Gastrocnemius medialis (tissue), 4 donors: ENCODE measurements around the gene DDX41. TPM values are rescaled to one million over a fixed set of nuclear protein-coding genes. Genes with fewer than 3 reads are reported as not detected.

Source experiments
- ATAC-seq, 2 donors: fragments of 150-250 bp; one replicate each; pipeline ENCODE4 v1.9.1; 2016
- DNase-seq, 2 donors: peaks; one replicate each; pipeline ENCODE4 v3.0.0-alpha.2; 2019
- H3K27ac ChIP-seq, 4 donors: fragments of 200-600 bp; sonication (generic); 1 replicate in 1 of 4; 2 replicates in 3 of 4; pipeline ENCODE4 v1.5.1; 2016 to 2018; ENCODE audit warnings: mild to moderate bottlenecking in 2 of 4, moderate library complexity in 1 of 4
- H3K27me3 ChIP-seq, 3 donors: fragments of 200-600 bp; sonication (generic) in 2 of 3; 1 replicate in 1 of 3; 2 replicates in 2 of 3; pipeline versions ENCODE4 v1.5.1 to v1.6.0; 2016 to 2019; ENCODE audit warnings: mild to moderate bottlenecking in 1 of 3, moderate library complexity in 1 of 3
- H3K36me3 ChIP-seq, 2 donors: fragments of 200-600 bp; sonication (generic) in 1 of 2; one replicate each; pipeline ENCODE4 v1.5.1; 2017 to 2018
- H3K4me1 ChIP-seq, 2 donors: fragments of 200-600 bp; sonication (generic) in 1 of 2; one replicate each; pipeline ENCODE4 v1.5.1; 2016 to 2017; ENCODE audit warnings: mild to moderate bottlenecking in 2 of 2
- H3K4me3 ChIP-seq, 4 donors: fragments of 200-600 bp; sonication (generic) in 3 of 4; 1 replicate in 1 of 4; 2 replicates in 3 of 4; pipeline ENCODE4 v1.5.1; 2016 to 2019; ENCODE audit warnings: mild to moderate bottlenecking in 2 of 4
- H3K9me3 ChIP-seq, 3 donors: fragments of 200-600 bp; sonication (generic) in 2 of 3; 1 replicate in 1 of 3; 2 replicates in 2 of 3; pipeline ENCODE4 v1.5.1; 2016 to 2019
- POLR2A ChIP-seq, 2 donors: fragments of 450-650 bp; IDR thresholded peaks; one replicate each; pipeline ENCODE4 v1.6.1; 2017; ENCODE audit warnings: antibody characterized with exemption in 2 of 2, mild to moderate bottlenecking in 2 of 2, moderate library complexity in 2 of 2
- in situ Hi-C, 4 donors: fragments of 200-750 bp; cut with MboI; loops; one replicate each; pipeline versions ENCODE4 v1.15.0 to v1.8.0; 2017; ENCODE audit warnings: low sequenced_read_pairs in 4 of 4
- intact Hi-C: fragments of 100-400 bp; cut with DNase I; formaldehyde crosslinking; loops from one replicate; pipeline ENCODE4 v1.15.1; 2023; ENCODE audit warnings: low total_unique reads
- total RNA-seq, 4 donors: library from RNA; depleted of rRNA; stranded (reverse); fragments of >200 nt; gene quantifications; one replicate each; pipeline versions ENCODE4 v1.1.0 to v1.2.3, GENCODE V29; 2016
- TF ChIP-seq, protein P1 (sequence below), 5 experiments: fragments of 450-650 bp in 3 of 5; fragments of 200-600 bp in 2 of 5; sonication (generic) in 2 of 5; IDR thresholded peaks in 4 of 5; conservative IDR thresholded peaks in 1 of 5; 1 replicate in 4 of 5; 2 replicates in 1 of 5; pipeline ENCODE4 v1.5.1; 2016 to 2019; ENCODE audit warnings: antibody characterized with exemption in 5 of 5, mild to moderate bottlenecking in 3 of 5, moderate library complexity in 3 of 5

The DDX41 gene
- total RNA-seq, 4 donors from 2014 or later: 47.1 to 105 (median 62.3) TPM

DNA sequence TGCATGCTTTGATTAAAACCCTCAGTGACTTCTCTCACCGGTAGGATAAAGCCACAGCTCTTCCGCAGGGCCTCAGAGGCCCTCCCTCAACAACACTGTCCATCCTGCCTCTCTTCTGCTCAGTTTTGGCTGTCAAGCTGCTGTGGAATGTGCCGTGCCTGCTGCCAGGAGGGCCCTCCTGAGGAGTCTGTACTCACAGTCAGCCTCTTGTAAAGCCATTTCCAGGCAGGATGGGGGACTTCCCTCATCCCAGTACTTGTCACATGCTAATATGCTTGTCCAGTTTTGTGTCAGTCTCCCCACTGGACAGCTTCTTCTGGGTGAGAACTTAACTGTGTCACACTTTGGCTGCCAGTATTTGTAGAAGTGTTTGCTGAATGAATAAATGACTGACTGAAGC lies 13.9 kb upstream of the DDX41 start:
- TF ChIP-seq, protein P1, sequence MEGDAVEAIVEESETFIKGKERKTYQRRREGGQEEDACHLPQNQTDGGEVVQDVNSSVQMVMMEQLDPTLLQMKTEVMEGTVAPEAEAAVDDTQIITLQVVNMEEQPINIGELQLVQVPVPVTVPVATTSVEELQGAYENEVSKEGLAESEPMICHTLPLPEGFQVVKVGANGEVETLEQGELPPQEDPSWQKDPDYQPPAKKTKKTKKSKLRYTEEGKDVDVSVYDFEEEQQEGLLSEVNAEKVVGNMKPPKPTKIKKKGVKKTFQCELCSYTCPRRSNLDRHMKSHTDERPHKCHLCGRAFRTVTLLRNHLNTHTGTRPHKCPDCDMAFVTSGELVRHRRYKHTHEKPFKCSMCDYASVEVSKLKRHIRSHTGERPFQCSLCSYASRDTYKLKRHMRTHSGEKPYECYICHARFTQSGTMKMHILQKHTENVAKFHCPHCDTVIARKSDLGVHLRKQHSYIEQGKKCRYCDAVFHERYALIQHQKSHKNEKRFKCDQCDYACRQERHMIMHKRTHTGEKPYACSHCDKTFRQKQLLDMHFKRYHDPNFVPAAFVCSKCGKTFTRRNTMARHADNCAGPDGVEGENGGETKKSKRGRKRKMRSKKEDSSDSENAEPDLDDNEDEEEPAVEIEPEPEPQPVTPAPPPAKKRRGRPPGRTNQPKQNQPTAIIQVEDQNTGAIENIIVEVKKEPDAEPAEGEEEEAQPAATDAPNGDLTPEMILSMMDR (IDR thresholded peaks at IDR 0.05 in 4 of 5, conservative IDR thresholded peaks at IDR 0.05 in 1 of 5): no peak
- TF ChIP-seq POLR2A (IDR thresholded peaks at IDR 0.05): no peak
- no peak for ATAC-seq
- in situ Hi-C loops: no loop called here

DNA sequence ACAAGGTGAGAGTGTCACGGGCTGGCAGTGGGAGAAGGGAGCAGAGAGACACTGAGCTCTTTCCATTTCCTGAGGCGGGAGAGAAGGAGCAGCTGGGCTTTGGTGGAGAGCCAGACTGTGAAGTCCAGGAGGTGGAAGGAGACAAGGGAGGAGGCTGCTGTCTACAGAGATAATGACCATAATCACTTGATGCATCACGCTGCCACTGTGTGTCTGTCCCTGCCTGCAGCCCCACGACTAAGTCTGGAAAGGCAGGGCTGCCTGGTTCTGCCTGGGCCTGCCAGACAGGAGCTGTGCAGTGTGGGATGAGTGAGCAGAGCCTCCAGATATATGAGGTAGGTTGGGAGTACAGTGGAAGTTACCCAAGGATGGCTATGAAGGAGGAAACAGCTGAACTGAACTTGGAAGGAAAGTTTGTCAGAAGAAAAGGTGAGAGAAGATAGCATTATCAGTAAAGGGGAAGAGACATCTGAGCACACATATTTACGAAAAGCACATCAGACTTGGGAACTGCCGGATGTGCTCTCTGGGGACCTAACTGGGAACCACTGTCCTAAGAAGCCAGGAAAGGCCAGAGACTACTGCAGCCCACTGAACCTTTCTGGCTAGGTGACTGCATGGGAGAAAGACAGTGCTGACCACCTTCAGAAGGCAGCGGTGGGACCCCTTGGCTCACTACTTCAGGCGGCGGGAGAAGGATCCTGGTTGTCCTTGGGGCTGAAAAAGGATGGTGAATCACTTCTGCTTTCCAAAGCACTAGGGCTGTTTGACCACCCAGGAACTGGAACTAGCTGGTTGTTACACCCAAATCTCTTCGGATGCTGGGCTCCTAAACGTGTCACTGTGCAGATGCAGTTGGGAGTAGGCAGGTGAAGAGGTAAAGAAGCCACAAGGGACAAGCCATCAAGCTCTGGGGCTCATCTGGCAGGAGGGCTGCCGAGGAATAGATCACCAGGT lies 12.8 kb upstream of the DDX41 start:
- Histone ChIP-seq H3K4me1 (peaks cover 18 to 33% of the 10 kb centered on the region in 2 donors), H3K27me3 (no peaks in the 10 kb centered on the region), H3K4me3 (no peak overlapping the region), H3K27ac (no peak overlapping the region), H3K9me3 (no peaks in the 10 kb centered on the region), H3K36me3 (peaks cover 0 to 71% of the 10 kb centered on the region in 2 donors)
- intact Hi-C loops (no loop called here), in situ Hi-C loops (no loop called here)
- DNase-seq: no peak
- ATAC-seq: no peak
- TF ChIP-seq, protein P1 (IDR thresholded peaks at IDR 0.05 in 4 of 5, conservative IDR thresholded peaks at IDR 0.05 in 1 of 5): no peak
- no peak for TF ChIP-seq POLR2A (IDR thresholded peaks at IDR 0.05)

More for the DNA sequence above, 13.9 kb upstream of the DDX41 start:
- Histone ChIP-seq H3K4me3 (no peak overlapping the region), H3K4me1 (peaks cover 20 to 33% of the 10 kb centered on the region in 2 donors), H3K27ac (peak overlapping the region in 1 of 4 donors; percentile 47), H3K9me3 (no peaks in the 10 kb centered on the region), H3K27me3 (no peaks in the 10 kb centered on the region), H3K36me3 (peaks cover 0 to 69% of the 10 kb centered on the region in 2 donors)
- no peak for DNase-seq
- intact Hi-C loops: no loop called here

DNA sequence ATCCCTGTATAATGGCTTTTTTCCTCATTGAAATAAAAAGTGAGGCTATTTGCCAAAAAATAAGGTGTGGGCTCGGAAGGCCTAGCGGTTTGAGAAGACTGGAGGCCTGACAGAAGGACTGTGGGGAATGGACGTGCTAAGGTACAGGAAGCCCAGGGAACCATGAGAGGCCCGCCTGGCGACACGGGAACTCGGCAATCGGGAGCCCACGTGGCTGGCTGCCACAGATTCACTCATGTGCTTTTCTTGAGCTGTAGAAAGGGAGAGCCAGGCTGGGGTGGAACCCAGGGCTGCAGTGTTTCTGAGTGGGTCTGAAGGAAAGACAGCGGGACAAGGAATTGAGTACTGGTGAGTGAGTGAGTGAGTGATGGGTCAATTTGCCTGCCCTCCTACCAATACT lies 11.9 kb upstream of the DDX41 start:
- peaks cover 0 to 78% of the 10 kb centered on the region in 2 donors for H3K36me3 ChIP-seq
- intact Hi-C loops: no loop called here
- no peaks in the 10 kb centered on the region for H3K9me3 ChIP-seq

DNA sequence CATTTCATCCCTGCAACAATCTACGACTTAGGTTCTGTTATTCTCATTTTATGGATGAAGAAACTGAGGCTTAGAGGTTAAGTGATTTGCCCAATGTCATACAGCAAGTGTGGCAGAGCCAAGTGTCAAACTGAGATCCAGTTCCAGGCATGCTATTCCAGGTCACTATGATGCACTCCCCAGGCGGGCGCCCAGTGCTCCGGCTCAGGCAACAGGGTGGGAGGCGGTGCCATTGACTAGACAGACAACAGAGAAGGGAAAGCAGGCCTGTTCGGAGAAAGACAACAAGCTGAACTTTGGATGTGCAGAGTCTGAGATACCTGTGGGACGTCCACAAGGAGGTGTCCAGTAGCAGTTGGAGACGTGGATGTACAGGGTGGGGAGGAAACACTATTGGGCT lies 10.8 kb upstream of the DDX41 start:
- no peak for TF ChIP-seq POLR2A (IDR thresholded peaks at IDR 0.05)
- TF ChIP-seq, protein P1 (IDR thresholded peaks at IDR 0.05 in 4 of 5, conservative IDR thresholded peaks at IDR 0.05 in 1 of 5): no peak
- H3K27me3 ChIP-seq: no peaks in the 10 kb centered on the region
- no peak for ATAC-seq
- peak overlapping the region in 1 of 4 donors; percentile 85 for H3K27ac ChIP-seq
- DNase-seq: no peak
- intact Hi-C loops (no loop called here), in situ Hi-C loops (no loop called here)
- H3K9me3 ChIP-seq: no peaks in the 10 kb centered on the region
- peaks cover 16 to 33% of the 10 kb centered on the region in 2 donors for H3K4me1 ChIP-seq
- H3K4me3 ChIP-seq: no peak overlapping the region
- peaks cover 0 to 85% of the 10 kb centered on the region in 2 donors for H3K36me3 ChIP-seq

More for the DNA sequence above, 11.9 kb upstream of the DDX41 start:
- DNase-seq (no peak), ATAC-seq (no peak)
- Histone ChIP-seq H3K4me1 (peaks cover 16 to 33% of the 10 kb centered on the region in 2 donors), H3K27ac (no peak overlapping the region), H3K27me3 (no peaks in the 10 kb centered on the region), H3K4me3 (no peak overlapping the region)
- in situ Hi-C loops: no loop called here
- TF ChIP-seq, protein P1 (IDR thresholded peaks at IDR 0.05 in 4 of 5, conservative IDR thresholded peaks at IDR 0.05 in 1 of 5): no peak
- TF ChIP-seq POLR2A (IDR thresholded peaks at IDR 0.05): no peak
